ENCODE results near the gene SLC13A2. TPM values are rescaled to one million over a fixed set of nuclear protein-coding genes. Genes with fewer than 3 reads are reported as not detected.

The SLC13A2 gene
- polyA plus RNA-seq, 3 donors: not detected

DNA sequence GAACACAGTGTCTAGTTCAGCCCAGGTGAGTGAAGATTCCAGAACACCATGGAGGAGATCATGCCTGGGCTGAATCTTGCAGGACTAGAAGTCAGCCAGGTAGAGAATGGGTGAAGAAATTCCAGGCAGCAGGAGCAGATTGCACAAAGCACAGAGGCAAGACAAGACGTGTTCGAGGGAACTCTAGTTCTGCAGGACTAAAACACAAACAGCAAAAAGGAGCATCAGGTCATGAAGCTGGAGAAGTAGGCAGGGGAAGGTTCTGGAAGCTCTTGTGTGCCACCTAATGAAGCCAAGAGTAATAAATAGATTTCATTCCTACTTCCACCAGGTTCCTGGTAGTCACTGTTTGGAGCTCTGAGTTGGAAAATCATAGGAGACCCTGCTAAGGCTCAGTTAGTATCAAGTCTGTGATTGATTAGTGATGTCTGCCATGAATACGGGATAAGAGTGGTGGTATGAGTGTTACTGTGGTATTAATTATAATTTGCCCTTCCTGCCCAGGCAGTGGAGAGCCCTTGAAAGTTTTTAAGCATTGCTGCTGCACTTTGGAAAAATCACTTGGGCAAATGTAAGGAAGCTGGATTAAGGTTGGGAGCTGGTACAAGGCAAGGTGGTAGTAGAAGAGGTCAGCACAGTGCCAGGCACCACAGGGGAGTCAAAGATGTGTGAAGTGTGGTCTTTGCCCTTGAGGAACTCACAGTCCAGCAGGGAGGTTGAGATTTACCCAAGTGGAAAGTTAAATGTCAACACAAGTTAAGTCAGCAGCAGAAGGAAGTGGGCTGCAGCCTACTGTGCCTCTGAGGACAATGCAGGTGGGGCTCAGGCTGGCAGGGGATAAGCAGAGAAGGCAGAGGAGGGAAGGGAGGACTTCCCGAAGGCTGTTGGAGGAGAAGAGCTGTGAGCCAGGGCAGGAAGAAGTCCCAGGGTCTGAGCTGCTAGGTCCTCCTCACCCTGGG, 19.2 kb downstream of the SLC13A2 start:
- Mint-ChIP-seq H3K36me3 (no peaks in the 10 kb centered on the region), H3K9me3 (peaks cover 0 to 6% (median 2%) of the 10 kb centered on the region in 7 donors), H3K4me3 (no peak overlapping the region), H3K27me3 (ENCODE audit: low read depth in 3 of 3) (peaks cover 0 to 6% (median 3%) of the 10 kb centered on the region in 3 donors), H3K4me1 (no peaks in the 10 kb centered on the region), H3K27ac (no peak overlapping the region)
- TF ChIP-seq, protein P1, sequence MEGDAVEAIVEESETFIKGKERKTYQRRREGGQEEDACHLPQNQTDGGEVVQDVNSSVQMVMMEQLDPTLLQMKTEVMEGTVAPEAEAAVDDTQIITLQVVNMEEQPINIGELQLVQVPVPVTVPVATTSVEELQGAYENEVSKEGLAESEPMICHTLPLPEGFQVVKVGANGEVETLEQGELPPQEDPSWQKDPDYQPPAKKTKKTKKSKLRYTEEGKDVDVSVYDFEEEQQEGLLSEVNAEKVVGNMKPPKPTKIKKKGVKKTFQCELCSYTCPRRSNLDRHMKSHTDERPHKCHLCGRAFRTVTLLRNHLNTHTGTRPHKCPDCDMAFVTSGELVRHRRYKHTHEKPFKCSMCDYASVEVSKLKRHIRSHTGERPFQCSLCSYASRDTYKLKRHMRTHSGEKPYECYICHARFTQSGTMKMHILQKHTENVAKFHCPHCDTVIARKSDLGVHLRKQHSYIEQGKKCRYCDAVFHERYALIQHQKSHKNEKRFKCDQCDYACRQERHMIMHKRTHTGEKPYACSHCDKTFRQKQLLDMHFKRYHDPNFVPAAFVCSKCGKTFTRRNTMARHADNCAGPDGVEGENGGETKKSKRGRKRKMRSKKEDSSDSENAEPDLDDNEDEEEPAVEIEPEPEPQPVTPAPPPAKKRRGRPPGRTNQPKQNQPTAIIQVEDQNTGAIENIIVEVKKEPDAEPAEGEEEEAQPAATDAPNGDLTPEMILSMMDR (IDR thresholded peaks at IDR 0.05): no peak
- Histone ChIP-seq H3K9me3 (replicated peaks in 1 of 2; ENCODE audit: control insufficient read depth in 1 of 2, insufficient read depth in 1 of 2, low read length in 2 of 2) (no peaks in the 10 kb centered on the region), H3K4me3 (replicated peaks in 1 of 3; ENCODE audit: low read depth in 2 of 3, low read length in 3 of 3) (no peak overlapping the region), H3K27me3 (ENCODE audit: control insufficient read depth in 2 of 2, insufficient read depth in 2 of 2, low read length in 2 of 2) (no peaks in the 10 kb centered on the region), H2AFZ (ENCODE audit: insufficient read depth, low read depth, low read length, poor library complexity, severe bottlenecking) (no peak overlapping the region), H3K27ac (ENCODE audit: low read depth in 1 of 2, low read length in 2 of 2) (no peak overlapping the region), H3K4me1 (ENCODE audit: control insufficient read depth in 1 of 2, insufficient read depth in 2 of 2, low read length in 2 of 2) (no peaks in the 10 kb centered on the region), H4K20me1 (ENCODE audit: insufficient read depth, low read length) (no peaks in the 10 kb centered on the region), H3K4me2 (replicated peaks; ENCODE audit: extremely low read depth, low read length, poor library complexity, severe bottlenecking) (no peak overlapping the region), H3K9ac (ENCODE audit: insufficient read depth, low read length, poor library complexity, severe bottlenecking) (no peak overlapping the region), H3K36me3 (replicated peaks in 1 of 2; ENCODE audit: control insufficient read depth in 1 of 2, insufficient read depth in 2 of 2, low read length in 2 of 2) (no peaks in the 10 kb centered on the region), H3K79me2 (ENCODE audit: insufficient read depth, low read length) (no peaks in the 10 kb centered on the region)
- intact Hi-C loops (cut with micrococcal nuclease): no loop called here
- no peak for DNase-seq
- WGBS (ENCODE audit: insufficient coverage): 56% methylated on average over 2 of the region's 4 CpGs

DNA sequence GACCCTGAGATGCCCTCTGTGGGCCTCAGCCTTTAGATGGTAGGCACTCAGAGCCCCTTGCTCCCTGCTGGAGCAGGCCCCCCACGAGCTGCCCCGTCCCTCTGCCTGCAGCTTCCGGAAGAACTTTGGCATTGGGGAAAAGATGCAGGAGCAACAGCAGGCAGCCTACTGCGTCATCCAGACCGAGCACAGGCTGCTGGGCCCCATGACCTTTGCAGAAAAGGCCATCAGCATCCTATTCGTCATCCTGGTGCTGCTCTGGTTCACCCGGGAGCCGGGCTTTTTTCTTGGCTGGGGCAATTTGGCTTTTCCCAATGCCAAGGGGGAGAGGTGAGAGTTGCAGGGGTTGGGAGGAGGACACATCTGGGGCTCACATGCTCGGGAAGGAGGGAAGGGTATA, 20.0 kb downstream of the SLC13A2 start:
- TF ChIP-seq, protein P1 (IDR thresholded peaks at IDR 0.05): no peak
- Histone ChIP-seq H3K27me3 (ENCODE audit: control insufficient read depth in 2 of 2, insufficient read depth in 2 of 2, low read length in 2 of 2) (no peaks in the 10 kb centered on the region), H3K4me2 (replicated peaks; ENCODE audit: extremely low read depth, low read length, poor library complexity, severe bottlenecking) (no peak overlapping the region), H4K20me1 (ENCODE audit: insufficient read depth, low read length) (no peaks in the 10 kb centered on the region), H3K4me1 (ENCODE audit: control insufficient read depth in 1 of 2, insufficient read depth in 2 of 2, low read length in 2 of 2) (no peaks in the 10 kb centered on the region), H3K4me3 (replicated peaks in 1 of 3; ENCODE audit: low read depth in 2 of 3, low read length in 3 of 3) (no peak overlapping the region), H3K27ac (ENCODE audit: low read depth in 1 of 2, low read length in 2 of 2) (no peak overlapping the region), H3K9ac (ENCODE audit: insufficient read depth, low read length, poor library complexity, severe bottlenecking) (no peak overlapping the region), H3K36me3 (replicated peaks in 1 of 2; ENCODE audit: control insufficient read depth in 1 of 2, insufficient read depth in 2 of 2, low read length in 2 of 2) (no peaks in the 10 kb centered on the region), H3K79me2 (ENCODE audit: insufficient read depth, low read length) (no peaks in the 10 kb centered on the region), H3K9me3 (replicated peaks in 1 of 2; ENCODE audit: control insufficient read depth in 1 of 2, insufficient read depth in 1 of 2, low read length in 2 of 2) (no peaks in the 10 kb centered on the region), H2AFZ (ENCODE audit: insufficient read depth, low read depth, low read length, poor library complexity, severe bottlenecking) (no peak overlapping the region)
- Mint-ChIP-seq H3K27me3 (ENCODE audit: low read depth in 3 of 3) (peaks cover 0 to 6% (median 3%) of the 10 kb centered on the region in 3 donors), H3K4me3 (no peak overlapping the region), H3K9me3 (peaks cover 0 to 6% (median 2%) of the 10 kb centered on the region in 7 donors), H3K27ac (no peak overlapping the region), H3K4me1 (no peaks in the 10 kb centered on the region), H3K36me3 (no peaks in the 10 kb centered on the region)
- intact Hi-C loops (cut with micrococcal nuclease): no loop called here
- WGBS (ENCODE audit: insufficient coverage): 97% methylated on average over 5 of the region's 9 CpGs
- no peak for DNase-seq
